HepG2 (cell line): ENCODE measurements around the gene SLC18A2. TPM values are rescaled to one million over a fixed set of nuclear protein-coding genes. Genes with fewer than 3 reads are reported as not detected.

Experiments used
- FOXC1 ChIP-seq: sonication (generic); formaldehyde crosslinking; IDR thresholded peaks from 2 replicates; pipeline ENCODE4 v1.8.0; 2022; ENCODE audit warnings: mild to moderate bottlenecking, missing genetic modification reagents, borderline replicate concordance
- HMG20B ChIP-seq: conservative IDR thresholded peaks from 2 replicates; pipeline ENCODE4 v1.6.1; 2016; ENCODE audit warnings: missing genetic modification reagents, missing compliant biosample characterization
- HOXA7 ChIP-seq: sonication (generic); formaldehyde crosslinking; IDR thresholded peaks from 2 replicates; pipeline ENCODE4 v1.8.1; 2022; ENCODE audit warnings: mild to moderate bottlenecking, missing genetic modification reagents, moderate library complexity
- KDM2A ChIP-seq: sonication (generic); formaldehyde crosslinking; IDR thresholded peaks from 2 replicates; pipeline ENCODE4 v1.4.0; 2020; ENCODE audit warnings: low read depth, missing genetic modification reagents, borderline replicate concordance
- MEIS1 ChIP-seq: sonication (generic); formaldehyde crosslinking; IDR thresholded peaks from 2 replicates; pipeline ENCODE4 v1.9.0; 2021; ENCODE audit warnings: mild to moderate bottlenecking, missing genetic modification reagents, moderate library complexity, borderline replicate concordance
- MZF1 ChIP-seq: sonication (generic); formaldehyde crosslinking; IDR thresholded peaks from 2 replicates; pipeline ENCODE4 v1.8.1; 2023; ENCODE audit warnings: mild to moderate bottlenecking, missing genetic modification reagents, borderline replicate concordance
- NKX3-1 ChIP-seq: sonication (generic); formaldehyde crosslinking; IDR thresholded peaks from 2 replicates; pipeline ENCODE4 v1.5.0; 2020; ENCODE audit warnings: missing genetic modification reagents
- PCBP1 ChIP-seq: fragments of 200-400 bp; formaldehyde crosslinking; IDR thresholded peaks from 2 replicates; pipeline ENCODE4 v1.6.1; 2017; ENCODE audit warnings: mild to moderate bottlenecking, low read depth, low read length, borderline replicate concordance
- PHF8 ChIP-seq: sonication (generic); formaldehyde crosslinking; IDR thresholded peaks from 2 replicates; pipeline ENCODE4 v1.5.0; 2020; ENCODE audit warnings: missing genetic modification reagents
- REPIN1 ChIP-seq: sonication (generic); formaldehyde crosslinking; IDR thresholded peaks from 2 replicates; pipeline ENCODE4 v1.8.0; 2022; ENCODE audit warnings: missing genetic modification reagents, low read depth, mild to moderate bottlenecking, borderline replicate concordance
- RNF2 ChIP-seq: fragments of 450-650 bp; conservative IDR thresholded peaks from 2 replicates; pipeline ENCODE4 v1.6.1; 2016; ENCODE audit warnings: low read depth
- RXRA ChIP-seq: sonication (generic); formaldehyde crosslinking; IDR thresholded peaks from 2 replicates; pipeline ENCODE4 v1.5.1; 2020; ENCODE audit warnings: missing genetic modification reagents
- SOX13 ChIP-seq, 3 experiments: fragments of 450-650 bp in 1 of 3; sonication (generic) in 1 of 3; formaldehyde crosslinking in 1 of 3; IDR thresholded peaks in 2 of 3; conservative IDR thresholded peaks in 1 of 3; 2 replicates each; pipeline versions ENCODE4 v1.5.0 to v1.6.1; 2016 to 2020; ENCODE audit warnings: antibody characterized with exemption in 1 of 3, mild to moderate bottlenecking in 1 of 3, missing compliant biosample characterization in 1 of 3, missing genetic modification reagents in 1 of 3, moderate library complexity in 1 of 3
- YEATS2 ChIP-seq: sonication (generic); formaldehyde crosslinking; IDR thresholded peaks from 2 replicates; pipeline ENCODE4 v1.4.0; 2020; ENCODE audit warnings: missing genetic modification reagents, borderline replicate concordance
- ZFP41 ChIP-seq: sonication (generic); formaldehyde crosslinking; IDR thresholded peaks from 2 replicates; pipeline ENCODE4 v1.4.0; 2020; ENCODE audit warnings: mild to moderate bottlenecking, missing genetic modification reagents, borderline replicate concordance
- ZNF235 ChIP-seq: sonication (generic); formaldehyde crosslinking; IDR thresholded peaks from 2 replicates; pipeline ENCODE4 v1.8.1; 2023; ENCODE audit warnings: mild to moderate bottlenecking, missing genetic modification reagents, borderline replicate concordance
- ZNF329 ChIP-seq: sonication (generic); formaldehyde crosslinking; IDR thresholded peaks from 2 replicates; pipeline ENCODE4 v1.9.0; 2021; ENCODE audit warnings: low read depth, mild to moderate bottlenecking, missing genetic modification reagents
- ZNF607 ChIP-seq: sonication (generic); formaldehyde crosslinking; IDR thresholded peaks from 2 replicates; pipeline ENCODE4 v1.5.1; 2020; ENCODE audit warnings: missing genetic modification reagents, mild to moderate bottlenecking, borderline replicate concordance
- ZNF619 ChIP-seq: sonication (generic); formaldehyde crosslinking; IDR thresholded peaks from 2 replicates; pipeline ENCODE4 v1.4.0; 2020; ENCODE audit warnings: mild to moderate bottlenecking, missing genetic modification reagents
- polyA plus RNA-seq, 8 experiments: library from polyadenylated mRNA; depleted of rRNA in 3 of 8; stranded (reverse) in 7 of 8; unstranded in 1 of 8; fragments of >200 nt; fragmentation: Illumina TruSeq in 4 of 8; extraction: Trizol in 4 of 8; gene quantifications; 2 replicates each; pipeline versions ENCODE4 v1.2.1 to v1.2.3, GENCODE V29; 2011 to 2016; ENCODE audit warnings: low read depth in 4 of 8, missing spikeins in 1 of 8, mixed read lengths in 1 of 8; ENCODE audit not compliant: insufficient read depth in 1 of 8
- total RNA-seq, 5 experiments: library from RNA; depleted of rRNA; stranded (reverse); fragments of >200 nt; fragmentation: Illumina TruSeq; extraction: Trizol; gene quantifications; 2 replicates each; pipeline ENCODE4 v1.2.3, GENCODE V29; 2016; ENCODE audit warnings: low read depth in 1 of 5
- TF ChIP-seq, protein P1 (sequence below): sonication (generic); formaldehyde crosslinking; IDR thresholded peaks from 2 replicates; pipeline ENCODE4 v1.4.0; 2020; ENCODE audit warnings: mild to moderate bottlenecking, missing genetic modification reagents
- TF ChIP-seq, protein P2 (sequence below): sonication (generic); formaldehyde crosslinking; IDR thresholded peaks from 2 replicates; pipeline ENCODE4 v1.5.0; 2020; ENCODE audit warnings: mild to moderate bottlenecking, missing genetic modification reagents, borderline replicate concordance
- TF ChIP-seq, protein P3 (sequence below): sonication (generic); formaldehyde crosslinking; IDR thresholded peaks from 2 replicates; pipeline ENCODE4 v1.4.0; 2020; ENCODE audit warnings: missing genetic modification reagents

The SLC18A2 gene
- total and polyA plus RNA-seq, 2 of the 13 experiments (the other 11 are each of a cell fraction or from before 2014, with no cell fraction given), result not detected

DNA sequence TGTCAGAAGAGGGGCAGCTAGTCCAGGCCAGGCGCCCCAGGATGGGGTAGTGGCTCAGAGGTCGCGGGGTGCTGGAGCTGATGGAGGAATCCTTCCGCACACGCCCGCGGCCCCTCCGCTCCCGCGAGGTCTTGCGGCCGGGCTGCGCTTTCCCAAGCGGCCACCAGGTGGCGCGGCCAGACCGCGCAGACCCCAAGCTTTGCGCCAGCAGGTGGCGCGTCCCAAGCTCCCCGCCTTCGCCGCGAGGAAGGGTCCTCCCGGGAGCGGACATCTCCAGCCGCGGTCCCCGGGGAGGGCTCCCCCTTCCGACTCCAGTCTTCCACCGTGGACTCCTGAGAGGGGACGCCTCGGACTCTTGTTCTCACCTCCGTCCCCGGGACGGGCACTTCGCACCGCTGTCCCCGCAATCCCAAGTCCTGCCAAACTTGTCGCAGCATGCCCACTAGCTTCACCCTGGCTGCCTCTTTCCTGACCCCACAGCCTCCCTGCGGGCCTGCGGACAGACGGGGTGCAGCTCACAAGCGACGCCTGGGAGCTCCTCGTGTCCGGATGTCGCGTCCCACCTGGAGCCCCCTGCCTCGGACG lies 24.2 kb upstream of the SLC18A2 start (continued):
- 0 out of 2 replicates have a peak, but pooled peaks have one; percentile 43 for TF ChIP-seq ZNF235
- TF ChIP-seq PCBP1, result no peak; the same call in 1 of the 2 replicates
- TF ChIP-seq MEIS1 (CRISPR knock-in tag), result peak; percentile 70; the same call in 1 of the 2 replicates
- peak; percentile 55; the same call in 1 of the 2 replicates for TF ChIP-seq REPIN1
- 0 out of 2 replicates have a peak, but pooled peaks have one; percentile 54 for TF ChIP-seq YEATS2 (CRISPR knock-in tag)
- no peak for TF ChIP-seq HOXA7
- TF ChIP-seq, protein P1, sequence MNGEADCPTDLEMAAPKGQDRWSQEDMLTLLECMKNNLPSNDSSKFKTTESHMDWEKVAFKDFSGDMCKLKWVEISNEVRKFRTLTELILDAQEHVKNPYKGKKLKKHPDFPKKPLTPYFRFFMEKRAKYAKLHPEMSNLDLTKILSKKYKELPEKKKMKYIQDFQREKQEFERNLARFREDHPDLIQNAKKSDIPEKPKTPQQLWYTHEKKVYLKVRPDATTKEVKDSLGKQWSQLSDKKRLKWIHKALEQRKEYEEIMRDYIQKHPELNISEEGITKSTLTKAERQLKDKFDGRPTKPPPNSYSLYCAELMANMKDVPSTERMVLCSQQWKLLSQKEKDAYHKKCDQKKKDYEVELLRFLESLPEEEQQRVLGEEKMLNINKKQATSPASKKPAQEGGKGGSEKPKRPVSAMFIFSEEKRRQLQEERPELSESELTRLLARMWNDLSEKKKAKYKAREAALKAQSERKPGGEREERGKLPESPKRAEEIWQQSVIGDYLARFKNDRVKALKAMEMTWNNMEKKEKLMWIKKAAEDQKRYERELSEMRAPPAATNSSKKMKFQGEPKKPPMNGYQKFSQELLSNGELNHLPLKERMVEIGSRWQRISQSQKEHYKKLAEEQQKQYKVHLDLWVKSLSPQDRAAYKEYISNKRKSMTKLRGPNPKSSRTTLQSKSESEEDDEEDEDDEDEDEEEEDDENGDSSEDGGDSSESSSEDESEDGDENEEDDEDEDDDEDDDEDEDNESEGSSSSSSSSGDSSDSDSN (CRISPR knock-in tag), result peak; percentile 92
- TF ChIP-seq ZNF607 (CRISPR knock-in tag), result peak; percentile 92
- TF ChIP-seq, protein P2, sequence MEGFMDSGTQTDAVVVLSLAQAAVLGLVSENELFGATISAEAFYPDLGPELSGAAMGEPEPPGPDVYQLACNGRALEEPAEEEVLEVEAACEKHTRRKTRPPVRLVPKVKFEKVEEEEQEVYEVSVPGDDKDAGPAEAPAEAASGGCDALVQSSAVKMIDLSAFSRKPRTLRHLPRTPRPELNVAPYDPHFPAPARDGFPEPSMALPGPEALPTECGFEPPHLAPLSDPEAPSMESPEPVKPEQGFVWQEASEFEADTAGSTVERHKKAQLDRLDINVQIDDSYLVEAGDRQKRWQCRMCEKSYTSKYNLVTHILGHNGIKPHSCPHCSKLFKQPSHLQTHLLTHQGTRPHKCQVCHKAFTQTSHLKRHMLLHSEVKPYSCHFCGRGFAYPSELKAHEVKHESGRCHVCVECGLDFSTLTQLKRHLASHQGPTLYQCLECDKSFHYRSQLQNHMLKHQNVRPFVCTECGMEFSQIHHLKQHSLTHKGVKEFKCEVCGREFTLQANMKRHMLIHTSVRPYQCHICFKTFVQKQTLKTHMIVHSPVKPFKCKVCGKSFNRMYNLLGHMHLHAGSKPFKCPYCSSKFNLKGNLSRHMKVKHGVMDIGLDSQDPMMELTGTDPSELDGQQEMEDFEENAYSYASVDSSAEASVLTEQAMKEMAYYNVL (CRISPR knock-in tag), result peak; percentile 52; the same call in 1 of the 2 replicates
- peak; percentile 66; the same call in 1 of the 2 replicates for TF ChIP-seq RXRA (CRISPR knock-in tag)
- no peak for TF ChIP-seq HMG20B (CRISPR knock-in tag)
- TF ChIP-seq RNF2, result peak; percentile 87
- peak; percentile 96 for TF ChIP-seq KDM2A (CRISPR knock-in tag)
- no peak for TF ChIP-seq NKX3-1 (CRISPR knock-in tag)
- TF ChIP-seq ZNF329 (CRISPR knock-in tag), result no peak
- TF ChIP-seq ZNF619 (CRISPR knock-in tag), result peak; percentile 62
- TF ChIP-seq ZFP41 (CRISPR knock-in tag), result peak; percentile 72; the same call in 1 of the 2 replicates
- TF ChIP-seq, protein P3, sequence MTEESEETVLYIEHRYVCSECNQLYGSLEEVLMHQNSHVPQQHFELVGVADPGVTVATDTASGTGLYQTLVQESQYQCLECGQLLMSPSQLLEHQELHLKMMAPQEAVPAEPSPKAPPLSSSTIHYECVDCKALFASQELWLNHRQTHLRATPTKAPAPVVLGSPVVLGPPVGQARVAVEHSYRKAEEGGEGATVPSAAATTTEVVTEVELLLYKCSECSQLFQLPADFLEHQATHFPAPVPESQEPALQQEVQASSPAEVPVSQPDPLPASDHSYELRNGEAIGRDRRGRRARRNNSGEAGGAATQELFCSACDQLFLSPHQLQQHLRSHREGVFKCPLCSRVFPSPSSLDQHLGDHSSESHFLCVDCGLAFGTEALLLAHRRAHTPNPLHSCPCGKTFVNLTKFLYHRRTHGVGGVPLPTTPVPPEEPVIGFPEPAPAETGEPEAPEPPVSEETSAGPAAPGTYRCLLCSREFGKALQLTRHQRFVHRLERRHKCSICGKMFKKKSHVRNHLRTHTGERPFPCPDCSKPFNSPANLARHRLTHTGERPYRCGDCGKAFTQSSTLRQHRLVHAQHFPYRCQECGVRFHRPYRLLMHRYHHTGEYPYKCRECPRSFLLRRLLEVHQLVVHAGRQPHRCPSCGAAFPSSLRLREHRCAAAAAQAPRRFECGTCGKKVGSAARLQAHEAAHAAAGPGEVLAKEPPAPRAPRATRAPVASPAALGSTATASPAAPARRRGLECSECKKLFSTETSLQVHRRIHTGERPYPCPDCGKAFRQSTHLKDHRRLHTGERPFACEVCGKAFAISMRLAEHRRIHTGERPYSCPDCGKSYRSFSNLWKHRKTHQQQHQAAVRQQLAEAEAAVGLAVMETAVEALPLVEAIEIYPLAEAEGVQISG (CRISPR knock-in tag), result peak; percentile 74
- no peak for TF ChIP-seq SOX13 (IDR thresholded peaks at IDR 0.05)
- 0 out of 4 replicates have a peak, but pooled peaks of 1 of the 2 experiments have one; percentile 29 for TF ChIP-seq SOX13 (CRISPR knock-in tag; conservative IDR thresholded peaks at IDR 0.05 in 1 of 2, IDR thresholded peaks at IDR 0.05 in 1 of 2)
- peak; percentile 59 for TF ChIP-seq FOXC1 (CRISPR knock-in tag)
- TF ChIP-seq PHF8 (CRISPR knock-in tag), result peak; percentile 57
- no peak for TF ChIP-seq MZF1 (CRISPR knock-in tag)
